K562 treated with DMSO at 1 percent for 4 hours (cell line): ENCODE data around the gene PPL. TPM values are rescaled to one million over a fixed set of nuclear protein-coding genes. Genes with fewer than 3 reads are reported as not detected.

ENCODE experiments used
- total RNA-seq: library from RNA; unstranded; fragments of 300-600 nt; gene quantifications from 2 replicates; pipeline ENCODE4 v1.2.3, GENCODE V29; 2022; ENCODE audit not compliant: insufficient read depth

PPL gene, protein sequence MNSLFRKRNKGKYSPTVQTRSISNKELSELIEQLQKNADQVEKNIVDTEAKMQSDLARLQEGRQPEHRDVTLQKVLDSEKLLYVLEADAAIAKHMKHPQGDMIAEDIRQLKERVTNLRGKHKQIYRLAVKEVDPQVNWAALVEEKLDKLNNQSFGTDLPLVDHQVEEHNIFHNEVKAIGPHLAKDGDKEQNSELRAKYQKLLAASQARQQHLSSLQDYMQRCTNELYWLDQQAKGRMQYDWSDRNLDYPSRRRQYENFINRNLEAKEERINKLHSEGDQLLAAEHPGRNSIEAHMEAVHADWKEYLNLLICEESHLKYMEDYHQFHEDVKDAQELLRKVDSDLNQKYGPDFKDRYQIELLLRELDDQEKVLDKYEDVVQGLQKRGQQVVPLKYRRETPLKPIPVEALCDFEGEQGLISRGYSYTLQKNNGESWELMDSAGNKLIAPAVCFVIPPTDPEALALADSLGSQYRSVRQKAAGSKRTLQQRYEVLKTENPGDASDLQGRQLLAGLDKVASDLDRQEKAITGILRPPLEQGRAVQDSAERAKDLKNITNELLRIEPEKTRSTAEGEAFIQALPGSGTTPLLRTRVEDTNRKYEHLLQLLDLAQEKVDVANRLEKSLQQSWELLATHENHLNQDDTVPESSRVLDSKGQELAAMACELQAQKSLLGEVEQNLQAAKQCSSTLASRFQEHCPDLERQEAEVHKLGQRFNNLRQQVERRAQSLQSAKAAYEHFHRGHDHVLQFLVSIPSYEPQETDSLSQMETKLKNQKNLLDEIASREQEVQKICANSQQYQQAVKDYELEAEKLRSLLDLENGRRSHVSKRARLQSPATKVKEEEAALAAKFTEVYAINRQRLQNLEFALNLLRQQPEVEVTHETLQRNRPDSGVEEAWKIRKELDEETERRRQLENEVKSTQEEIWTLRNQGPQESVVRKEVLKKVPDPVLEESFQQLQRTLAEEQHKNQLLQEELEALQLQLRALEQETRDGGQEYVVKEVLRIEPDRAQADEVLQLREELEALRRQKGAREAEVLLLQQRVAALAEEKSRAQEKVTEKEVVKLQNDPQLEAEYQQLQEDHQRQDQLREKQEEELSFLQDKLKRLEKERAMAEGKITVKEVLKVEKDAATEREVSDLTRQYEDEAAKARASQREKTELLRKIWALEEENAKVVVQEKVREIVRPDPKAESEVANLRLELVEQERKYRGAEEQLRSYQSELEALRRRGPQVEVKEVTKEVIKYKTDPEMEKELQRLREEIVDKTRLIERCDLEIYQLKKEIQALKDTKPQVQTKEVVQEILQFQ (N-terminal part only)
- not detected in 2 replicates for total RNA-seq

DNA sequence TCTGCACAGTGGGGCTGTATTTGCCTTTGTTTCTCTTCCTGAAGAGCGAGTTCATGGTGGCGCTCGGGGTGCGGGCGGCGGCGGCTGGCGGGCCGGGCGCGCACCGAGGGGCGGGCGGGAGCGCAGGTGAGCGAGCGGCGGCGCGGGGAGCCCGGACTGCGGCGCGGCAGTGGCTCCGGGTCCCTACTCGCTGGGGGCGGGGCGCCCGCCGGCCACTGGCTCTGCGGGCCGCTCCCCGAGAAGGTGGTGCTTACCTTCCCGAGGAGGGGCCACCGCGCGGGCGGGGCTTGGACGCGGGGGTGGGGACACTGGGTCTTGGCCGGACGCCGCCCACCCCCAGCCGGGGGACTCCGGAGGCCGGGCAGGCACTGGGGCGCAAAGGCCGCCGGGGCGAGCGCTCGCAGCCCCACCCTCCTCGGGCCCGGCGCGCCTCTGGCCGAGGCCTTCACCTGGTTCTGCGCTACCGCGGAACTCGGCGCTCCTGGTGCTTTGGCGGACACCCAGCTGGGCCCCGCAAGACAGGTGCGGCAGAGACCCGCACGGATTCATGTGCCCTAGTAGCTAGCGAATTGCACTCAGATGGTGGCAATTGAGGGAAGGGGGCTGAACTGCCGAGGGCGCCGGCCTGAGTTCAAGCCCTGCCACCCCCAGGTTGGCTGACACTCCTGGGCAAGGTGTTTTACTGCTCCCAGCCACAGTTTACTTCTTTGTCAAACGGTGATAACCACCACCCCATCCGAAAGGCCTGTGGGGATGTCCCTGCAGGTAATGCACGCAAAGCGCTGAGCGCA, at the start of gene PPL:
Gene PPL (minus strand): TSS at position 158 of the 791 bp plus-strand sequence. CDS start 103 bp downstream, at position 55.

DNA sequence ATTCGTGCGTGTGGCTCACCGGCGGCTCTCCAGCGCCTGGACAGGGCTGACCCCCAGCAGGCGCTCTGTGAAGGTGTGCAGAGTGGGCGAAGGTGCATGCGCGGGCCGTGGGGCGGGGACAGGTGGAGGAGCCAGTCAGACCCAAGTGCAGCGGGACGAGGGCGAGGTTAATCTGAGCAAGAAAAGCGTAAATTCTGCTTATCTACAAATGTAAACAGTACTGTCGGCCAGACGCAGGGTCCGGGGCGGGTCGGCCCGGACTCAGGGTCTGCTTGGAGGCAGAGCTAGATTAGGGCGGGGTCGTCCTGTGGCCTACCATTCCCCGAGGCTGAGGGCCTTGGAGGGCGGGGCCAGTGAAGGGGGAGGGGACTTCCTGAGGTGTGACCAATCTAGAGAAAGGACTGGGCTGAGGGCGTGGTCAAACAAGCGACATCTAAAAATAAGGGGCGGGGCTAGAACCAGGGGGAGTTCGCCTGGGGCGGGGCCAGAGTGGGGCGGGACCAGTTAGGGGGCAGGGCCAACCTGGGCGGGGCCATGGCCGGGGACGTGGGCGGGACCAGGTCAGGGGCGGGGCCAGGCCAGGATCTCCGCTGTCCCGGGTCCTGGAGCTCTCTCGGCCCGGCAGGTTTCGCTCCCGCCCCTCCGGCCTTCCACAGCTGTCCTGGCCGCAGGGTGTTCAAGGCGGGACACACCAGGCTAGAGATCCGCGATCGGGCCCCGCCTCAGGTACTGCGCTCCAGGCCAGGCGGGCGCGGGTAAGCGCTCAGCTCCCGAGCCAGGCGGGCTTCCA, 21.0 kb upstream of the PPL start, which contains the start of gene SEC14L5:
Gene SEC14L5 (plus strand): TSS at position 611 of the 790 bp plus-strand sequence. CDS start 994 bp downstream, outside the sequence.

DNA sequence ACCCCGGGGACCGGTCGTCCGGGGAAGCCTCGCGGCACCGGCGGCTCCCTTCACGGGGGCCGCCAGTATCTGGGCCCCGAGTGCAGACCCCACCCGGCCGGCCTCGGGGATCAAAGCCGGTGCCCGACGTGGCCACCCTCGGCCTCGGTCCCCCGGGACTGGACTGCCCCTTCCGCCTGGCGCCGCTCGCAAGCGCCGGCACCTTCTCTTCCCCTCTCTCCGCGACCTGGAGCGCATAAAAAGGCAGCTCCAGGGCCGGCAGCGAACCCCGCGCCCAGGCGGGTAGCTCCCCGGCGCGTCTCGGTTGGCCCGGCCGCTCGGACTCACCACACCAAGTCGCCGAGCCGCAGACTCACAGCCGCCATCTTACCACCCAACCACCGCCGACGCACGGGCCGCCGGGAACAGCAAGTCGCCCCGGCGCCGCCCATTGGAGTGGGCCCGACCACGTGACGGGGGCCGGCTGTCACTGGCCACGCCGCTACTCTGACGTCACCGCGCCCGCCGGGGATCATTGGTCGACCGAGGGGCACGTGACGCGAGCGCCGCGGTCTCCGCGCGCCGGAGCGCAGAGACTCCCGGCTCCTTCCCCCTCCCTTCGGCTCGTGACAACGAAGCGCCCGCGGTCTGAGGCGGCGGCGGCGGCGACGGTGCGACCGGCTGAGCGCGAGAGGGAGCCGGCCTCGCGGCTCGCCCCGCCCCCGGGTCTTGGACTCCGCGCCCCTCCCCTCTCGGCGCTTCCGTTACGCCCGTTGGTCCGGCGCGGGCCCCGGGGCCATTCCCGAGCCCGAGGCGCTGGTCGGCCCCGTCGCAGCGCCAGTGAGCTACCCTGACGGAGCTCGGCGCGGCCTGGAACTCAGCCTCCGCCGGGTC, 89.8 kb downstream of the PPL start, which contains the start of the genes GLYR1 and UBN1:
Gene GLYR1 (minus strand): TSS at position 388 of the 873 bp plus-strand sequence. CDS start 23 bp downstream, at position 365.
Gene UBN1 (plus strand): TSS at position 581 of the 873 bp plus-strand sequence. CDS start 5,437 bp downstream, outside the sequence.

Other genes with a start within 250 kb of the PPL start
- 33.0 and 34.5 TPM in 2 replicates for gene NUDT16L1, start 243.6 kb downstream of the PPL start, total RNA-seq
- 9.8 and 11.0 TPM in 2 replicates for gene ANKS3, start 202.9 kb downstream of the PPL start, total RNA-seq
- gene DNAAF8, start 202.6 kb downstream of the PPL start, total RNA-seq, result not detected in 2 replicates
- 5.0 and 7.2 TPM in 2 replicates for gene ZNF500, start 170.0 kb downstream of the PPL start, total RNA-seq
- gene SEPTIN12, start 148.8 kb downstream of the PPL start, total RNA-seq, result not detected in 2 replicates
- gene SMIM22, start 141.8 kb downstream of the PPL start, total RNA-seq, result not detected in 2 replicates
- gene ROGDI, start 134.5 kb downstream of the PPL start, total RNA-seq, result 21.6 and 22.9 TPM in 2 replicates
- gene GLYR1, start 89.9 kb downstream of the PPL start, total RNA-seq, result 58.3 and 69.1 TPM in 2 replicates
- gene UBN1, start 89.7 kb downstream of the PPL start, total RNA-seq, result 48.4 and 59.7 TPM in 2 replicates
- gene SEC14L5, start 21.2 kb upstream of the PPL start, total RNA-seq, result not detected in 2 replicates
- gene NAGPA, start 96.8 kb upstream of the PPL start, total RNA-seq, result 8.3 and 8.9 TPM in 2 replicates
- gene C16orf89, start 128.8 kb upstream of the PPL start, total RNA-seq, result not detected in 2 replicates
- gene ALG1, start 134.7 kb upstream of the PPL start, total RNA-seq, result 10.2 and 17.2 TPM in 2 replicates
- 4.7 and 6.2 TPM in 2 replicates for gene EEF2KMT, start 160.6 kb upstream of the PPL start, total RNA-seq